GM19035 (cell line): ENCODE data around the gene DNAL1.

Experiments used
- ATAC-seq: cut with Tn5 transposase; IDR thresholded peaks from one replicate; pipeline ENCODE4 v1.9.1; 2021; ENCODE audit not compliant: unreplicated experiment

Gene DNAL1

DNA sequence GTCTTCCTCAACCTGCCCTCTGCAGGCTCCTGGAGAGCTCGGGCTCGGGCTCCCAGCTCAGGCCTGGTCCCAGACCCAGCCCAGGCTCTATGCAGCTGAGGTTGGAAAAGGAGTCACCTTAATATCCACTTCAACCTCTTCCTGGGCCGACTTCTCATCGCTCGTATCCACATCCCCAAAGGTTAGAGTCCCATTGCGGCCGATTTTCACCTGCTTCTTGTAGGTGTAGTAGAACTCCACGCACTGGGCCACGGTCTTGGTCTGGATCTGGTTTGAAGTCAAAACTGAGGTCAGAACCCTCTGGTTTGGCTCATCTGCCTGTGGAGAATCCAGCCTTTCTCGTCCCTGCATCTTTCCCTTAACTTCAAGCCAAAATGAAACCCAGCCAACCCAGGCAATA lies 77.8 kb downstream of the DNAL1 start:
- no peak for ATAC-seq

DNA sequence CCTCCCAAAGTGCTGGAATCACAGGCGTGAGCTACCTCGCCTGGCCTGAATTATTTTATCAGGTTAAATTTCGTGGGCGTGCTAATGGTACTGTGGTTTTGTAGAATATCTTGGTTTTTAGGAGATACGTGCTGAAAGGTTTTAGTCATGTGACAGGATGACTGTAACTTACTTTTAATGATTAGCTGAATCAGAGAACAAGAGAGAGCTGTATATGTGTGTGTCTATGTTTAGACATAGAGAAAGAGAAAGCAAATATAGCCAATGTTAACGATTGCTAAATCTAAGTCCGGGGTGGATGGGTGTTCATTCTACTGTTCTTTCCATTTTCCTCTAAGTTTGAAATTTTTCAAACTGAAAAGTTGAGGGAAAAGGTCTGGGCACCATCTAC lies 78.6 kb downstream of the DNAL1 start:
- ATAC-seq = no peak

DNA sequence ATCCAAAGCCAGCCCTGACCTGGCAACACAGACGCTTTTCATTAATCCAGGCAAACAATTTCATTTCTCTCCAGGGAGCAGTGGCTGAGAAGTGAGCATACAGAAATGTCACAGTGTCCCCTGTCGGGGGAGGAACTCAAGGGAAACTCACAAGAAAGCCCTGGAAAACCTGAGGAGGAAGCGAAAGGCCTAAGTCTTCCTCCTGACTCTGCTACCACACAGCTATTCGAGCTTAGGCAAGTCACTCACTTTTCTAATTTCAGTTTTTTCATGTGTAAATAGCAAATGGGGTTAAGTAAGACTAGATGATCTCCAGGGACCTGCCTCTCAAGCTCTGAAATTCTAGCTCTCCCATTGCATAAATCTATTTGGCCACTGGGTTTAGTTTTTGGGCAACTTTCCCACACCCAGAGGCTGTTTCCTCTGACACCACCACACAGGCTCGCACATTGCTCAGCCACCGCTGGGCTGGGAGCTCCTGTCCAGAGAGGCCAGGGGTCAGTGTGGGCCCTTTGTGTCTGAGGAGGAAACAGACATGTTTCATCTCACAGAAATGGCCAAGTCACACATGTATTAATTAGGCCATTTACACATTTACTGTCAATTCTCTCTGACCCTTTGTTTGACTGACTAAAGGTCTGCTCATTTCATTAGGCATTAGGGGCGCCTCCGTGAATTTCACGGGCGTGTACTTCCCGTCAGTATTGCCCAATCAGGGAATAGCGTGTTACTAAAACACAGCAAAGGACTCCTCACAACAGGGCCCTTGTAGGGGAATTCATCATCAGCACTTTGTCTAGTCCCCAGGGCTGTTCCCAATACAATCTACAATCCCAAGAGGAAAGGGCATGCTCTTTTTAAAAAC lies 79.2 kb downstream of the DNAL1 start:
- ATAC-seq = no peak

DNA sequence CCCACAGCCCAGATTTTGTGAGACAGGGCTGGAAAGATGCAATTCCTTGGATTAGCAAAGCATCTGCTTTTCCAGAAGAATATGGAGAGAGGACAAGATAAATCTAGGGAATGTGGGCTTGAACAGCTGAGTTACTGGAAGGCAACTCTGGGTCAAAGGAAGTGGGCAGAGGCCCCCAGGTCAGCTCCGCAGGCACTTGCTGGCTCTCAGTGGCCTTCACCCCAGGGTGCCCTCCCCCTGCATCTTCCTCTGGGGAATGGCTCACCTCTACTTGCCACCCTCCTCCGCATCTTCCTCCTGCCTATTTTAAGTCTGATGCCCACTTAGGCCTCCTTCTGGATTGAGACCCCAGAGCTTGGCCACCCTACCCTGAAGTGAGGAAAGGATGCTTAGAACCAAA lies 79.9 kb downstream of the DNAL1 start:
- ATAC-seq = no peak

DNA sequence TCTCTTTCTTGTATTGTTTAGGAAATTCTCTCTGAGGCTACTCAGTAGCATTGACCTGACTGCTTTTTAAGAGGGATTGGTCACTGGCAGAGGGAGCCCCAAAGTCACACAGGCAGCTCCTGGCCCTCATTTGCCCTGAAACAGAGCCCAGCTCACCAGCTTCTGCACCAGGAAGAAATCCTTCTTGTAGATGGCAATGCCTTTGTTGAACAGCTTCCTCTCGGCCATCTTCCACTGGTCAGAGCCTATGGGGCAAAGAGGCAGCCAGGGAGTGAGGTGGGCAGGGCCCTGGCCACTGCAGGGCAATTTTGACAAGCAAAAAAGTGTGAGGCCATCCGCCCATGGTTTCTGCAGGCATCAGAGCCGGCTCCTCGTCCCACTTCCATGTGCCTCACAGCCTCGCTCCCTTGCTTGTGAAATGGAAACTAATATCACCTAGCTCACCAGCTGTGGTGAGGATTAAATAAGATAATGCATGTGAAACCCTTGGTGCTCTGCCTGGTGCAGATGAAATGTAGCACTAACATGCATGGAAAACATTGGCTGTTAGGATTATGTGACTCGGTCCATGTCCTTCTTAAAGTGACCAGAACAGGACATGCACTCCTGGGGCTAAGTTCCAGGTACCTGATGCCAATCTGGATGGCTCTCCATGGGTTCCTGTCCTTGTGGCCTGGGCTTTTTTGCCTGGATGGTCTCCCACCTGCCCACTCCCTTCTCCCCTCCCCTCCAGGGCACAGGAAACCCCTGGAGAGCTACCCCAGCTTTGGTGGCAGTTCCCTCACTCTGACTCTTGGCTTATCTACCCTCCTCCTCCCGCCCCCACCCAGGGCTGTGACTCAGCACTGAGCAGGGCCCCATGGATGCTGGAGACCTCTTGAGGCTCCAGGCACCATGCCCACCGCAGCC lies 80.6 kb downstream of the DNAL1 start:
- ATAC-seq = no peak

DNA sequence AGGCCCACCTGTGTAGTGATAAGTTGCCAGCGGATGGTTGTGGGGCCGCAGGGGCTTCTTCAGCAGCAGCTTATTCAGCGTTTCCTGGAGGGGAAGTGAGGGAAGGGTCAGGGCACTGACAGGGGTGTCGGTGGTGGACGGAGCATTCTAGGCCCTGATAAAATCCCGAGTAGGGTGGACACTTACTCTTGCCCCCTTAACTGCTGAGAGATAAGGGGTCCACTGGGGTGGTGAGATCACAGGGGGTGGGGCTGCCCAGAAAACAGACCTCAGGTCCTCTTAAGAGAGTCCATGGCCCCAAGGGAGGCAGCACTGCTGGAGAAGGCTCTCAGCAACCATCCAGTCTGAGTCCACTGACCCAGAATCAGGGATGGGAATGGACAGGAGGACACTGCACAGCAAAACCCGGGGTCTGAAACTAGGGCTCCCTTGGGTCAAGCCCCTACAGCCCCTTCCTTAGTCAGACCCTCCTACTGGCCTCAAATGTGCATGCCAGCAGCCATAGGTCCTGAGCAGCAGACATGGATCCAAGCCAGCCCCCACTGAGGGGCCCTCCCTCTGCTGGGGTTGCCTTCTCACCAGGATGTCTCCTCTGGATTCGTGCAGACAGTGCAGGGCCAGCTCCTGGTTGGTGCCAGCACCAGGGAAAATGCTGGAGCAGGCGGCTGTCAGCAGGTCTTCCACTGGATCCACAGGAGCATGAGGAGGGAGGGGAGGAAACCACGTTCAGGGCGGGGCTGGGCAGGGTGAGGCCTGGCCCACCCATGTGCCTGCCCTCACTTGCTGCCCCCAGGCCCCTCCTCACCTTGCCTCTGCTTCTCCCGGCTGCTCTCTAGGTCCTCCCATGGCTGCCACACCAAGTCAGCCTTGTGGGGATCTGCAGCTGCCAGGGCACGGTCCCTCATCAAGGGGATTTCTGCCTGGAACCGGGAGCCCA lies 81.5 kb downstream of the DNAL1 start:
- no peak for ATAC-seq

DNA sequence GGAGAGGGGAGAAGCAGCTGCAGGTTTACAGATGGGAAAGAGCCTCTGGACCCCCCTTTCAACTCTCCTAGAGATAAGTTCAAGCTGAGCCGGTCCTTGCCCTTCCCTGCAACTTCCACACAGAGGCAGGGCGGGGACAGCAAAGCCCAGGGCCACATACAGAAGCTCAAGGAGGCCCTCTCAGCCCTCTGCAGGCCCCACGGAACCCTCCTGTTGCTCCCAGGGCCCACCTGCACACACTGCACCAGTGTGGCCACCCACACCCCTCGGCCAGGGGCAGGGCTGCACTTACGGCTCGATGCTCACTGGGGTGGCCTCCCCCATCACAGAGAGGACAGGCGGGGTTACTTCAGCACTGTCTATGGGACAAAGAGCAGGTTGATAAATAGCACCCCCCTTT lies 82.4 kb downstream of the DNAL1 start:
- ATAC-seq = no peak

DNA sequence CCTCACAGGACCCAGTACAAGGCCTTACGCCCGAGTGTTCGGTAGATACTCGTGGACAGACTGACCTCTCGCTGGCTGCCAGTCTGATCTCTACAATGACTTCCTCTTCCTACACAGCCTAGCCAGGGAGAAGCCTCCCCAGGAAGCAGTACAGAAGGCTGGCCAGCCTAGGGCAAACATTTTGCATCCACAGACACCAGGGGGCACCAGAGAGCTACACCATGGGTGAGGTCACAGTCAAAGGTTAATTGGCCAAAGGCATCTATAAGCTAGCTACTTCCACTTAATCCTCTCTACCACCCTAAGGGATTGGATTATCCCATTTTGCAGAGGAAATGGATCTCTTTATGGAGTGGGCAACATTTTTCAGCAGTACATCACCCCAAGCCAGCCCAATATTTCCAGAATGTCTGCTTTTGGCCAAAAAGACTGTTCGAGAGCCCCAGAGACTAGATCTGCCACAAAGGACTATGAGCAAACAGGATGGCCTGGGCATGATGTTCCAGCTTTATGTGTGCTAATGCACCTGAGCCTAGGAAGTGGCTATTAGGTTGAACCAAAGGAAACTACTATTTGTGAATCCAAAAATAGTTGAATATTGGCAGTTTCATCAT lies 84.0 kb downstream of the DNAL1 start:
- peak; percentile 65 for ATAC-seq

DNA sequence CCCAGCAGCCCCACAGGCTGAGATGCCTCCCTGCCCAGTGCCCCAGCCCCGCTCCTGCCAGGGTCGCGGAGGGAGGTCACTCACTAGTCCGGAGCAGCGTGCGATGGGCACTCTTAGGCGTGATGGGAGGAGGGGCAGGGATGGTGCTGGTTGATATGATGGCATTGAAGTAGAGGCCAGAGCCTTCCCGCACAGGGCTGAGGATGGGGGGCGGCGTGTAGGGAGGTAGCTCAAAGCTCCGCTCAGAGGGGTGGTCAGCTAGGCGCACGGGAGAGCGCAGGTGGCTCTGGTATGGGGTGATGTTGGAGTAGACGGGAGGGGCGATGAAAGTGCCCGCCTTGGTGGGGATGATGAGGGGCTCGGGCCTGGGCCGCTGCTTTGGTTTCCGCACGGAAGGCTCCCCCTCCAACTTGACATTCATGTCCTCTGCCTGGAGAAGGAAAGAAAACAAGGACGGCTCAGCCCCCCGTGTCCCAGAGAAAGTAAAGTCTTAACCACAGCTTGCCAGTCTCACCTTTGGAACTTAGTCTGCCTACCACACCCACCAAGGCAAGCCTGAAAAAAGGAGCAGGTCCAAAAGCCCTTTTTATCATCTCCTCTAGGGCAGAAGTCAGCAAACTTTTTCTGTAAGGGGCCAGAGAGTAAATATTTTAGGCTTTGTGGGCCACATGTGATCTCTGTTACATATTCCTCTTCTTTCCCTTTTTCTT lies 84.9 kb downstream of the DNAL1 start:
- ATAC-seq = no peak

DNA sequence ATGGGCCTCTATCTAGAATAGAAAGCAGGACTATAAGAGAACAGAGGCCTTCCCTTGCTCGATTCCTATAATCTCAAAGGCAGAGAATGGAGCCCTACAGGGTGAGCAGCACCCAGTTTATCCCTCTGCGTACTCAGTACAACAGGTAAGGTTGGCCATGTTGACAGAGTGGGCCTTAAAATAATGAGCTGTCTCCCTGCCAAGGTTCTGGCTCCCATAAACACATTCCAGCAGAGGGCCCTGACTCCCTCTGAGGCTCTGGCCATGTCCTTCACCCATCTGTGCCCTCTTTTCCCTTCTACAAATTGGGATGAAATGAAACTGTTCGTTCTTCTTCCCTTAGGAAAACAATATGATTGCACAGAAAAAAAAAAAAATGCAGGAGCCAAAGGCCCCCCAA lies 86.3 kb downstream of the DNAL1 start:
- no peak for ATAC-seq

DNA sequence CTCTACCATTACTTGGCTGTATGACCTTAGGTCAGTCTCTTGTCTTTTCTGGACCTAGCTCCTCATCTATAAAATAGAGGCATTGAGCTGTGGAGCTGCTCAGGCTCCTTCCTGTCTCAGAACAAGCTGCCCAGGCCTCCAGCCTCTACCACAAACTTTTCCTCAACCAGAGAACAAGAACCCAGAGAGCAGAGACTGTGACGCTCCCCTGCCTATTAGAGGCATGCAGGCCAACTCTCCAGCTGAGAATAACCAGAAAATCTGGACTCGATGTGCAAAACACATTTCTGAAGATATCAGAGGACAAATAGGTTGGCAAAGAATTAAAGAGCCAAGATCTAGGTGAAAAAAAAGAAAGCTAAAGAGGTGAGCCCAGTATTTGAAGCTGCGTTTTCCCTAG lies 87.2 kb downstream of the DNAL1 start:
- ATAC-seq = no peak

DNA sequence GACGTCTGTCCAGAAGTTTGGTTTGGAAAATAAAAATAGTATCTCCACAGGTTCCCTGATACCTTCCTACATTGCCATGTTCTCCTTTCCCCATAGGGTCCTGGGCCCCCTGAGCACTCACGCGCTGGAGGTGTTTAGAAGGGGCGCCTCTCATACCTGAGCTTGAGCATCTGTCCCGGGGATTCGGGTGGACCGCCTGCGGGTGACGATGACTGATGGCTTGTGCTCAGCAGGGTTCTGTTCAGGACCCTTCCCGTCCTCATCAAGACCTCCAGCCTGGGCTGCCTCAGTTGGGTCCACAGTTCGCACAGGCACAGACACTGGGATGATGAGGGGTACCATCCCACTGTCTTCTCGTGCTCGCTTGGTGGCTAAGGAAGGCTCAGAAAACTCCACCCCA lies 92.1 kb downstream of the DNAL1 start:
- no peak for ATAC-seq

DNA sequence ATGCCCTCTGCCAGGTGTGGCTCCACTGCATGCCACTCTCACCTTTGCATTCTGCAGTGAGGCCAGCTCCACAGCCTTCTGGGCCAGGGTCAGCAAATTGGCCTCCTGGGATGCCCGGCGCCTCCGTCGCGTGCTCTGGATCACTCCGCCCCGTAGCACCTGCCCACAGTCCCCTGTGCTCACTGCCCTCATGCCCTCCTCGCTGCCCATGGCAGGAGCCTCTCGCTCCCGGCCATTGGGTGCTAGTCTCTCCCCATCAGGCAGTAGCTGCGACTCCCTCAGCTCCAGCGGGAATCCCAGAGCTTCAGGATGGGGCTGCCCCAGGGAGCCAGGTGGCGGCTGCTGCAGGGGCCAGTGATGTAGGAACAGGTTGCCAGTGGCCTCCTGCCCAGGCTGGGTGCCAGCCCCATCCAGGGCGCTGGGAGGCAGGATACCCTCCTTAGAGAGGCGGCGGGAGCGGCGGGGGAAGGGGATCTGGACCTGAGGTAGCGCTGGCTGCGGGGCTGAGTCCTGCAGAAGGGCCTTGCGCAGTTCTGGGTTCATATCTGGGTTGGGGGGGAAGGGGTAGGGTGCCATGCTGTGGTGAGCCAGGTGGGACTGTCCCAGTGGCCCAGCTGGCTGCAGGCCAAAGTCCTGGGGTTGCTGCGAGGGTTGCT lies 93.9 kb downstream of the DNAL1 start:
- no peak for ATAC-seq

DNA sequence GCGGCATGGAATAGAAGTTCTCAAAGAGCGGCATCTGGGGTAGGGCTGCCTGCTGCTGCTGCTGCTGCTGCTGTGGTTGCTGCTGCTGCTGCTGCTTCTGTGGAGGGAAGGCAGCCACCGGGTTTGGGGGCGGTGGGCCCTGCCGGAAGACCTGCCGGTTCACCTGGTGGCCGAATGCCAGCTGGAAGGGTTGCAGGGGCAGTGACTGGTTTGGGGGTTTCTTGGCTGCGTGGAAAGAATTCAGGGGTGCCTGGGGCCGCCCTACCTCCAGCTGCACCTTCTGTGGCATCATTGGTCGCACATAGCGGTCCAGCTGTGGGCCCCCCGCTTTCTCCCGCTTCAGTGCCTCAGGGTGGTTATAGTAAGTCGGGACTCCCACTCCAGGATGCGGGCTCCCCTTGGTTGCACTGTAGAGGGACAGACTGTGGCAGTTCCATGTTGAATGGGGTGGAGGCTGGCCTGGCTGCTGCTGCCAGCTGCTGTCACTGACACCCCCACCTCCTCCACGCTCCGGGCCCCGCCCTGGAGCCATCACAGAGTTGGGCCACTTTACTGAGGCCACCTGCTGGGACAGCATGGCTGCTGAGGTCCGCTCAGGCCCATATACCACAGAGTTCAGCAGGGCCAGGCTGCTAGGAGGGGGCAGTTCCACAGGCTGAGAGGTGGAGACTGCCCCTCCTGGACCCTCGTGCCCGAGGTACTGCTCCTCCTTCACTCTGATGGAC lies 94.5 kb downstream of the DNAL1 start:
- no peak for ATAC-seq

DNA sequence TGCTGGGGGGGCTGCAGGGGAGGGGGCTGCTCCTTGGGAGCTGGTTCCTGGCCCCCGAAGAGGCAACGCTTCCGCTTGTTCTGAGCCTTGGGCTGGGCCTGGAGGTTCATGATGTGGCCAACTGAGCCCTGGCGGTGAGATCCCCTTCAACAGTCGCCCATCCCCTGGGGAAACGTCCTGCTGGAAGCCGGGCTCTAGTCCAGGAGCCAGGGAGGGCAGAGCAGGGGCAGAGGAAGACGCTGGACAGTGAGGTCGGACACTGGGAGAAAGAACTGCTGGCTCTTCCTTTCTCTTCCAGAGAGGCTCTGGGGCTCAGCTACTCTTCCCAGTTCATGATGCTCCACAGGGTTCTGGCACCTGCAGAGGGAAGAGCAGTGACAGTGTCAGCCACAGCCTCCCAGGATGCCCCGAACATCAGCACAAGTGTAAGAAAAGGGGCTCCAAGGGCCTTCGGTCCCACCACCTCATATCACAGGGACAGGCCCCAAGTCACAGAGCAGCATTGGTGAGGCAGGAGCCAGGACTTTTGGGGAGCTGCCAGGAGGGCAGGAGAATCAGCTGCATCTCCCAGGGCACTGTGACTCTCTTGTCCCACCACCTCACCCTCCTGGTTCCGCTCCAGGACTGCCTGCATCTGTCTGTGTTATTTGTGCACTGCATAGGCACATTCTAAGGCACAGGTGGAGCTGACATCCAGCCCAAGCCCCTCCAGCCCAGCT lies 95.3 kb downstream of the DNAL1 start:
- no peak for ATAC-seq

DNA sequence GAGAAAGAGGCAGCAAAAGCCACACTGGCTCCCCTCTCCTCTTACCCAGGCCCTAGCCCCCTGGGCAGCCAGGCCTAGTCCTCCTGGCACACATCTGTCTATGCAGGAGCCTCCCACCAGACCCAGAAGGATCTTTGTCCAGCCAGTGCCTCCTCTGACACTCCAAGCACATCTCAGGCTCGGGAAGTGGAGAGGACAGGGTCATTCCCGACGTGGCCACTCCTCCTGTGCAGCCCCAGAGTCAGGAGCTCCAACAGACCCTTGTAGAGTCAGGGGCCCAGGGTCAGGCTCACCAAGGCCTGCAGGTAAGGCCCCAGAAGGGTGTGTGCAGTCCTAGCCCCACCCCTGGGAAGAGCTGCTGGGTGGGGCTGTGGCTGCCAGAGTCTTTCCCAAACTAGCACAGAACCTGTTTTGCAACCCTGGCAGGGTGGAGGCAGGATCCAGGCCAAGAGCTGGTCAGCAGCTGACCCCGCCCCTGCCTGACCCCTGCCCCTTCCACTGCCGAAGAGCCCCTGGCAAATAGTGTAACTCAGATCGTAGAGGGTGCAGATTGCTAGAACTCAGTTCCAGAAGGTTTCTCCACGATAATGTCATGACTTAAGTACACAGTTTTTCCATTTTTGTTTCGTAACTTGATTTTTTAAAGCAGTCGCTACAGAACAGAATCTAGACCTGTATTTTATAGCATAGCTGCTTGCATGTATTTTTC lies 96.0 kb downstream of the DNAL1 start:
- ATAC-seq = no peak

DNA sequence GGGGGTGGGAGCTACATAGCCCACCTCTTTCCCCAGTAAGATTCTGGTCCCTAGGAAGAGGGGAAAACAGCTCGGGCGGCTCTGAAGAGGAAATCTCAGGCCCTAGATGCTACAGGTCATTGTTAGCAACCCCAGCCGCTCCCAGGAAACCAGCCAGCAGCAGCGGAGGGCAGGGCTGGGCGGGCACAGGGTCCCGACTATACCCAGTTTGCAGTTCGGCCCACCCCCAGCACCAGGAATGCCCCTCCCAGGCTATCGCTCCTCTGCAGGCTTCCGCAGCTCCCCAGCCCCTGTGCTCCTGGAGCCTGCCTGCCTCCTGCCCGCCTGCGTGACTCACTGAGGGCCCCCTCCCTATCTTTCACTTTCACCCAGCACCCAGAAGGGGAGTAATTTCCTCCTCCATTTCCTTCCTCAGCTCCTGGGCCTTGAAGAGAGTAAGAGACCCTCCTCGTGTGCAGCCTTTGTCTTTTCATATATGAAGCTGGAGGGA lies 96.6 kb downstream of the DNAL1 start:
- no peak for ATAC-seq
